HCT116 (cell line): ENCODE measurements around the gene RAB26. TPM values are rescaled to one million over a fixed set of nuclear protein-coding genes. Genes with fewer than 3 reads are reported as not detected.
"Not testable (repeated sequence)": the region's sequence is repeated elsewhere in the genome, so short reads cannot be mapped to it uniquely, and the experiment has no call there.

Experiments used
- ATAC-seq: fragments of 200-7000 bp; cut with Tn5 transposase; 2 replicates; pipeline ENCODE4 v1.9.1; 2020; ENCODE audit warnings: mild to moderate bottlenecking, moderate library complexity
- BruUV-seq: library from RNA; stranded (reverse); fragments of 400-500 nt; replicated peaks from 2 replicates; lab custom pipeline; 2021; lab: Mats Ljungman, UMichigan
- CTCF ChIA-PET: fragments of 300-600 bp; sonication (Branson Sonifier 250); formaldehyde crosslinking; loops from one replicate; lab custom pipeline; 2021; ENCODE audit warnings: antibody characterized with exemption; lab: Charles Lee
- POLR2A ChIA-PET: fragments of 300-600, 350-600 bp; sonication (Branson Sonifier 250); formaldehyde crosslinking; loops from one replicate; lab custom pipeline; 2021; ENCODE audit warnings: antibody characterized with exemption; lab: Charles Lee
- RAD21 ChIA-PET, 2 experiments: fragments of 300-600 bp; sonication (Branson Sonifier 250); formaldehyde crosslinking; loops; one replicate each; lab custom pipeline; 2023; ENCODE audit warnings: low total read pairs in 2 of 2; ENCODE audit not compliant: uncharacterized antibody in 2 of 2, unreplicated experiment in 2 of 2, low non-redundant PET in 1 of 2; lab: Charles Lee
- DNase-seq: peaks from one replicate; pipeline ENCODE4 v3.0.0-alpha.2; 2010; ENCODE audit warnings: low read depth, low spot score
- H2AFZ ChIP-seq: fragments of 200-600 bp; shearing (Covaris generic), sonication (generic); 2 replicates; pipeline ENCODE4 v1.6.1; 2017; ENCODE audit warnings: low read depth, mixed run types, mixed read lengths, antibody characterized with exemption, low read length; ENCODE audit not compliant: poor library complexity, severe bottlenecking
- H3K27ac ChIP-seq: 2 replicates; pipeline ENCODE4 v1.5.1; 2012; ENCODE audit warnings: low read depth, low read length
- H3K27me3 ChIP-seq: fragments of 200-600 bp; sonication (generic); 2 replicates; pipeline ENCODE4 v1.6.1; 2016; ENCODE audit warnings: mixed run types, low read length, mixed read lengths; ENCODE audit not compliant: insufficient read depth
- H3K36me3 ChIP-seq, 2 experiments: fragments of 200-500 bp in 1 of 2; fragments of 200-600 bp in 1 of 2; sonication (Bioruptor generic) in 1 of 2; sonication (generic) in 1 of 2; 2 replicates each; pipeline versions ENCODE4 v1.5.1 to v1.6.1; 2014 to 2016; ENCODE audit warnings: low read length in 2 of 2, inconsistent platforms in 1 of 2, mixed read lengths in 1 of 2, mixed run types in 1 of 2; ENCODE audit not compliant: insufficient read depth in 2 of 2, control insufficient read depth in 1 of 2
- H3K4me1 ChIP-seq, 2 experiments: fragments of 200-600 bp in 1 of 2; sonication (generic) in 1 of 2; 2 replicates each; pipeline versions ENCODE4 v1.5.1 to v1.6.1; 2012 to 2017; ENCODE audit warnings: low read length in 2 of 2, inconsistent platforms in 1 of 2, mild to moderate bottlenecking in 1 of 2, mixed read lengths in 1 of 2, mixed run types in 1 of 2, moderate library complexity in 1 of 2; ENCODE audit not compliant: insufficient read depth in 2 of 2, control insufficient read depth in 1 of 2
- H3K4me2 ChIP-seq: fragments of 200-600 bp; sonication (generic); 2 replicates; pipeline ENCODE4 v1.6.1; 2017; ENCODE audit warnings: mixed run types, low read length, mixed read lengths
- H3K4me3 ChIP-seq, 2 experiments: fragments of 200-600 bp in 1 of 2; sonication (generic) in 1 of 2; replicated peaks in 1 of 2; 2 replicates each; pipeline ENCODE4 v1.5.1; 2011 to 2016; ENCODE audit warnings: low read length in 2 of 2, control low read depth in 1 of 2, low read depth in 1 of 2, mild to moderate bottlenecking in 1 of 2, mixed read lengths in 1 of 2, mixed run types in 1 of 2
- H3K79me2 ChIP-seq: fragments of 200-600 bp; sonication (generic); 2 replicates; pipeline ENCODE4 v1.6.1; 2017; ENCODE audit warnings: mild to moderate bottlenecking, mixed run types, low read length, moderate library complexity, mixed read lengths; ENCODE audit not compliant: insufficient read depth
- H3K9ac ChIP-seq: fragments of 200-600 bp; sonication (generic); 2 replicates; pipeline ENCODE4 v1.6.1; 2016; ENCODE audit warnings: low read length, mixed read lengths
- H3K9me2 ChIP-seq: fragments of 200-600 bp; sonication (generic), shearing (Covaris generic); 2 replicates; pipeline ENCODE4 v1.6.1; 2017; ENCODE audit warnings: mixed run types, mild to moderate bottlenecking, moderate library complexity; ENCODE audit not compliant: insufficient read depth
- H3K9me3 ChIP-seq, 2 experiments: fragments of 200-500 bp in 1 of 2; fragments of 200-600 bp in 1 of 2; sonication (Bioruptor generic) in 1 of 2; sonication (generic) in 1 of 2; 2 replicates each; pipeline ENCODE4 v1.6.1; 2014 to 2017; ENCODE audit warnings: low read length in 2 of 2, mixed read lengths in 2 of 2, inconsistent platforms in 1 of 2, low read depth in 1 of 2, mild to moderate bottlenecking in 1 of 2, mixed run types in 1 of 2, moderate library complexity in 1 of 2; ENCODE audit not compliant: control insufficient read depth in 1 of 2, insufficient read depth in 1 of 2
- H4K20me1 ChIP-seq: fragments of 200-600 bp; sonication (generic), shearing (Covaris generic); 2 replicates; pipeline ENCODE4 v1.6.1; 2017; ENCODE audit warnings: mixed run types, mild to moderate bottlenecking, moderate library complexity; ENCODE audit not compliant: insufficient read depth
- CEBPB ChIP-seq: IDR thresholded peaks from 2 replicates; pipeline ENCODE4 v1.6.1; 2012; ENCODE audit warnings: low read depth
- EZH2phosphoT487 ChIP-seq: fragments of 200-600 bp; IDR thresholded peaks from 2 replicates; pipeline ENCODE4 v1.6.1; 2018; ENCODE audit warnings: antibody characterized with exemption, borderline replicate concordance
- FOSL1 ChIP-seq: IDR thresholded peaks from 2 replicates; pipeline ENCODE4 v1.6.1; 2012; ENCODE audit warnings: low read depth
- POLR2A ChIP-seq: IDR thresholded peaks from 2 replicates; pipeline ENCODE4 v1.7.0; 2011; ENCODE audit warnings: borderline replicate concordance; ENCODE audit not compliant: insufficient read depth, insufficient read length; ENCODE audit errors: extremely low read depth
- SRF ChIP-seq: IDR thresholded peaks from 2 replicates; pipeline ENCODE4 v1.6.1; 2012; ENCODE audit warnings: low read depth
- ZNF274 ChIP-seq: fragments of 200-500 bp; sonication (Bioruptor generic); IDR thresholded peaks from 2 replicates; pipeline ENCODE4 v1.6.1; 2014; ENCODE audit warnings: mild to moderate bottlenecking, low read depth, low read length, inconsistent platforms
- intact Hi-C: fragments of 100-400 bp; cut with micrococcal nuclease; formaldehyde crosslinking; loops from 2 replicates; pipeline ENCODE4 v1.10.0; 2022
- total RNA-seq: library from RNA; stranded (reverse); gene quantifications from one replicate; pipeline ENCODE4 v1.2.1, GENCODE V29; 2021; ENCODE audit not compliant: unreplicated experiment
- TF ChIP-seq, protein P1 (sequence below): IDR thresholded peaks from 2 replicates; pipeline ENCODE4 v1.6.1; 2011; ENCODE audit warnings: mild to moderate bottlenecking, low read length, moderate library complexity; ENCODE audit not compliant: insufficient replicate concordance; ENCODE audit errors: extremely low read depth

The RAB26 gene
- total RNA-seq, 1 experiment from 2014 or later: 44.9 TPM

DNA sequence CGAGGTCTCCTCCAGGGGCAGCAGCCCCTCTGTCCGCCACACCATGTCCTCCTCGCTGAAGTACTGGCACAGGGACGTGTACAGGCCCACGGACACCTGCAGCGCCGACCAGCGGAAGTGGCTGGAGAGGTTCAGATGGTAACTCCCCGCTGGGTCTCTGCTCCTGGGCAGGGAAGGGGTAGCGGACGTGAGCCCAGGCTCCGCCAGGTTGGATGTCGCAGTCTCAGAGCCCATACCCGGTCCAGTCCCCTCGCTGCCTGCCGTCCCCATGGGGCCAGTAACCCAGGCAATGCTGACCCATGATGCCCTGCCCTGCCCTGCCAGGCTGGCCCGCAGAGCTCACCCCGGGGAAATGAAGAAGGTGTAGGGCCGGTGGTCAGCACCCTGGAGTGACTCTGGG lies 46.0 kb upstream of the RAB26 start:
- ATAC-seq (no peak), DNase-seq (no peak)
- CTCF ChIA-PET: no interaction called here
- BruUV-seq: TSS peak; percentile 14
- RAD21 ChIA-PET: no interaction called here
- H3K4me1 ChIP-seq: no peaks in the 10 kb centered on the region
- H4K20me1 ChIP-seq: no peaks in the 10 kb centered on the region
- no peaks in the 10 kb centered on the region for H3K9me2 ChIP-seq
- H3K9me3 ChIP-seq: no peaks in the 10 kb centered on the region
- H3K79me2 ChIP-seq: no peaks in the 10 kb centered on the region
- H3K9ac ChIP-seq: no peak overlapping the region
- POLR2A ChIA-PET: no interaction called here
- no peak for TF ChIP-seq CEBPB
- TF ChIP-seq FOSL1: no peak
- TF ChIP-seq POLR2A: no peak
- TF ChIP-seq, protein P1, sequence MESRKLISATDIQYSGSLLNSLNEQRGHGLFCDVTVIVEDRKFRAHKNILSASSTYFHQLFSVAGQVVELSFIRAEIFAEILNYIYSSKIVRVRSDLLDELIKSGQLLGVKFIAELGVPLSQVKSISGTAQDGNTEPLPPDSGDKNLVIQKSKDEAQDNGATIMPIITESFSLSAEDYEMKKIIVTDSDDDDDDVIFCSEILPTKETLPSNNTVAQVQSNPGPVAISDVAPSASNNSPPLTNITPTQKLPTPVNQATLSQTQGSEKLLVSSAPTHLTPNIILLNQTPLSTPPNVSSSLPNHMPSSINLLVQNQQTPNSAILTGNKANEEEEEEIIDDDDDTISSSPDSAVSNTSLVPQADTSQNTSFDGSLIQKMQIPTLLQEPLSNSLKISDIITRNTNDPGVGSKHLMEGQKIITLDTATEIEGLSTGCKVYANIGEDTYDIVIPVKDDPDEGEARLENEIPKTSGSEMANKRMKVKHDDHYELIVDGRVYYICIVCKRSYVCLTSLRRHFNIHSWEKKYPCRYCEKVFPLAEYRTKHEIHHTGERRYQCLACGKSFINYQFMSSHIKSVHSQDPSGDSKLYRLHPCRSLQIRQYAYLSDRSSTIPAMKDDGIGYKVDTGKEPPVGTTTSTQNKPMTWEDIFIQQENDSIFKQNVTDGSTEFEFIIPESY: no peak
- no peak for TF ChIP-seq ZNF274
- no peak for TF ChIP-seq SRF
- no peak for TF ChIP-seq EZH2phosphoT487
- H3K27ac ChIP-seq: no peak overlapping the region
- no peaks in the 10 kb centered on the region for H3K27me3 ChIP-seq
- H3K4me2 ChIP-seq: no peak overlapping the region
- H3K36me3 ChIP-seq: no peaks in the 10 kb centered on the region; a peak in 1 of 4 replicates
- no peak overlapping the region for H2AFZ ChIP-seq
- H3K4me3 ChIP-seq: no peak overlapping the region
- intact Hi-C loops: no loop called here

GRCh38 chr16:2104464-2104863 lies 44.0 kb upstream of the RAB26 start:
- H2AFZ ChIP-seq, H3K79me2 ChIP-seq, H3K27ac ChIP-seq, H3K9me2 ChIP-seq, POLR2A ChIA-PET, H3K27me3 ChIP-seq, DNase-seq, BruUV-seq, H3K4me2 ChIP-seq, H3K4me1 ChIP-seq, H3K9me3 ChIP-seq, intact Hi-C loops, H4K20me1 ChIP-seq, H3K9ac ChIP-seq, H3K36me3 ChIP-seq, CTCF ChIA-PET, RAD21 ChIA-PET, H3K4me3 ChIP-seq, ATAC-seq: not testable (repeated sequence)

GRCh38 chr16:2105291-2105690 lies 43.1 kb upstream of the RAB26 start:
- H3K36me3 ChIP-seq, H3K4me2 ChIP-seq, POLR2A ChIA-PET: not testable (repeated sequence)

More at GRCh38 chr16:2105291-2105690, 43.1 kb upstream of the RAB26 start:
- intact Hi-C loops, H3K27ac ChIP-seq, H3K4me1 ChIP-seq, H4K20me1 ChIP-seq, H2AFZ ChIP-seq, H3K27me3 ChIP-seq, CTCF ChIA-PET, BruUV-seq, H3K9ac ChIP-seq, H3K9me3 ChIP-seq, ATAC-seq, RAD21 ChIA-PET, H3K4me3 ChIP-seq, H3K79me2 ChIP-seq, DNase-seq, H3K9me2 ChIP-seq: not testable (repeated sequence)
